GM21526 (cell line): ENCODE results near the gene RND1.

Experiments used
- ATAC-seq: cut with Tn5 transposase; IDR thresholded peaks from one replicate; pipeline ENCODE4 v1.9.1; 2021; ENCODE audit warnings: moderate library complexity; ENCODE audit not compliant: unreplicated experiment, low FRiP score

Gene RND1

GRCh38 chr12:48813465-48814261 is 52.0 kb downstream of the RND1 start:
- ATAC-seq = no peak

- no peak for ATAC-seq
Measured at GRCh38 chr12:48812389-48812788, 53.3 kb downstream of the RND1 start.

DNA sequence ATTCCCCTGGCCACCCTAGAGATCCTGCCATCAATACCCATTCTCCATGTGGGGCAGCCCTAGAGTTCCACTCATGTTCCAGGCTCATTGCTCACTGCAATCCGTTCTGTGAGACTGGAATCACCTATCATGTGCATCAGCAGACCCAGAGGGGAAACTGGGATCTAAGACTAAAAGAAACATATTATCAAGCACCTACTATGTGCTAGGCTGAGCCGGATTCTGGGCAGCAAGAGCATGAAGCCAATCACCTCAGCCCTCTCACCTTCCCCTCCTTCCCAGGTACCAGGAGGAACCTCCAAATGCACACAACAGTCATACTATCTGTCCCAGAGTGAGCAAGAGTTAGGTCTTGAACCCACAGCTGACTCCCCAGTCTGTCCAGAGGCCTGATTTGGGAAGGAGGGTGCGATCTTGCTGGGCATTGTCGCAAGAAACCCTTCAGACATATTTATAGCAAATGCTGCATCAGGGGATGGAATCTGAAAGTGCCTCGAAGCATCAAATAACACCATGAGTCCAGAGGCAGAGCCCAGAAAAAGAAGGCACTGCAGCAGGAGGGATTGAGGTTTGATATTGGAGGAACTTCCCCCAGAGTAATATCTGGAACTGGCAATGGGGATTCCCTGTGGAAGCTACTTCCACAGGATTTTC is 54.1 kb downstream of the RND1 start:
- ATAC-seq = no peak

- ATAC-seq = no peak
Measured at GRCh38 chr12:48810903-48811431, 54.7 kb downstream of the RND1 start.

GRCh38 chr12:48807981-48808380 is 57.7 kb downstream of the RND1 start:
- no peak for ATAC-seq
